Hypothalamus (tissue), 51 donors: ENCODE measurements around the gene ERC2.
"Not testable (repeated sequence)": the region's sequence is repeated elsewhere in the genome, so short reads cannot be mapped to it uniquely, and the experiment has no call there.

Experiments used
- DNase-seq, 51 donors: peaks; one replicate each; lab custom pipeline; 2025; lab: John Stamatoyannopoulos, UW

Gene ERC2

GRCh38 chr3:56318891-56319290 is 149.4 kb downstream of the ERC2 start:
- DNase-seq, result no peak

- no peak for DNase-seq
Measured at GRCh38 chr3:56316944-56317343, 151.3 kb downstream of the ERC2 start.

- no peak for DNase-seq
Measured at GRCh38 chr3:56314842-56315241, 153.4 kb downstream of the ERC2 start.

- DNase-seq, result no peak
Measured at GRCh38 chr3:56309465-56309864, 158.8 kb downstream of the ERC2 start.

- DNase-seq, result no peak
Measured at GRCh38 chr3:56308471-56308870, 159.8 kb downstream of the ERC2 start.

GRCh38 chr3:56304069-56304468 is 164.2 kb downstream of the ERC2 start:
- no peak for DNase-seq

- DNase-seq, result peak in 17 of 51 donors; percentile 0 to 27 (median 6)
Measured at GRCh38 chr3:56303487-56303886, 164.8 kb downstream of the ERC2 start.

- no peak for DNase-seq
Measured at GRCh38 chr3:56302417-56302816, 165.8 kb downstream of the ERC2 start.

GRCh38 chr3:56297281-56297840 is 170.9 kb downstream of the ERC2 start:
- DNase-seq, result no peak

- no peak for DNase-seq
Measured at GRCh38 chr3:56296361-56296760, 171.9 kb downstream of the ERC2 start.

- no peak for DNase-seq
Measured at GRCh38 chr3:56295161-56295560, 173.1 kb downstream of the ERC2 start.

GRCh38 chr3:56294286-56294685 is 174.0 kb downstream of the ERC2 start:
- DNase-seq, result no peak

- no peak for DNase-seq
Measured at GRCh38 chr3:56291953-56292352, 176.3 kb downstream of the ERC2 start.

- no peak for DNase-seq
Measured at GRCh38 chr3:56291244-56291680, 177.0 kb downstream of the ERC2 start.

- no peak for DNase-seq
Measured at GRCh38 chr3:56290374-56290773, 177.9 kb downstream of the ERC2 start.

- DNase-seq, result no peak
Measured at GRCh38 chr3:56288258-56288657, 180.0 kb downstream of the ERC2 start.

GRCh38 chr3:56282341-56282740 is 185.9 kb downstream of the ERC2 start:
- no peak for DNase-seq

GRCh38 chr3:56277236-56277635 is 191.0 kb downstream of the ERC2 start:
- no peak for DNase-seq

GRCh38 chr3:56275120-56275519 is 193.1 kb downstream of the ERC2 start:
- DNase-seq, result no peak

GRCh38 chr3:56269755-56270535 is 198.3 kb downstream of the ERC2 start:
- DNase-seq, result no peak

- DNase-seq, result no peak
Measured at GRCh38 chr3:56268616-56269383, 199.5 kb downstream of the ERC2 start.

GRCh38 chr3:56261852-56262251 is 206.4 kb downstream of the ERC2 start:
- DNase-seq, result not testable (repeated sequence)
